ENCODE measurements around the gene TNFRSF18.

The TNFRSF18 gene

DNA sequence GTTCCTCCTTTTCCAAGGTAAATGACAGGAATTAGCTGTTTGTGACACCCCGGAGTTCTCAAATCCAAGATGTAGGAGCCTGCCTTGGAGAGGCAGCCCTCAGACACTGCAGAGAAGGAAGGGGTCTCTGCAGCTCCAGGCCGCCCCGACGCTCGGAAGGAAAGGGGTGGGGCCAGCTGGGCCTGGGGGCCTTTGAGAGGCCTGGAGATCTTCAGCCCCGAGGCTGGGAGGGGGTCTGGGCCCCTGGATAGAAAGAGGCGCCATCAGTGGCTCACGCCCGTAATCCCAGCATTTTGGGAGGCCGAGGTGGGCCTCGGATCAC lies 1.1 kb upstream of the TNFRSF18 start:
- TF ChIP-seq, protein P1, sequence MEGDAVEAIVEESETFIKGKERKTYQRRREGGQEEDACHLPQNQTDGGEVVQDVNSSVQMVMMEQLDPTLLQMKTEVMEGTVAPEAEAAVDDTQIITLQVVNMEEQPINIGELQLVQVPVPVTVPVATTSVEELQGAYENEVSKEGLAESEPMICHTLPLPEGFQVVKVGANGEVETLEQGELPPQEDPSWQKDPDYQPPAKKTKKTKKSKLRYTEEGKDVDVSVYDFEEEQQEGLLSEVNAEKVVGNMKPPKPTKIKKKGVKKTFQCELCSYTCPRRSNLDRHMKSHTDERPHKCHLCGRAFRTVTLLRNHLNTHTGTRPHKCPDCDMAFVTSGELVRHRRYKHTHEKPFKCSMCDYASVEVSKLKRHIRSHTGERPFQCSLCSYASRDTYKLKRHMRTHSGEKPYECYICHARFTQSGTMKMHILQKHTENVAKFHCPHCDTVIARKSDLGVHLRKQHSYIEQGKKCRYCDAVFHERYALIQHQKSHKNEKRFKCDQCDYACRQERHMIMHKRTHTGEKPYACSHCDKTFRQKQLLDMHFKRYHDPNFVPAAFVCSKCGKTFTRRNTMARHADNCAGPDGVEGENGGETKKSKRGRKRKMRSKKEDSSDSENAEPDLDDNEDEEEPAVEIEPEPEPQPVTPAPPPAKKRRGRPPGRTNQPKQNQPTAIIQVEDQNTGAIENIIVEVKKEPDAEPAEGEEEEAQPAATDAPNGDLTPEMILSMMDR (IDR thresholded peaks at IDR 0.05; ENCODE audit: control extremely low read depth, extremely low read depth, low read depth, missing control alignments): no peak
- DNase-seq (ENCODE audit: extremely low spot score): no peak
- ChIA-PET CTCF (interaction anchor here (1.0 to 4.7 kb wide), 5 partner anchors 8 to 85 kb away, joined by 3 to 21 read pairs (median 3); no protein-coding TSS in a partner anchor), POLR2A (no interaction called here)

DNA sequence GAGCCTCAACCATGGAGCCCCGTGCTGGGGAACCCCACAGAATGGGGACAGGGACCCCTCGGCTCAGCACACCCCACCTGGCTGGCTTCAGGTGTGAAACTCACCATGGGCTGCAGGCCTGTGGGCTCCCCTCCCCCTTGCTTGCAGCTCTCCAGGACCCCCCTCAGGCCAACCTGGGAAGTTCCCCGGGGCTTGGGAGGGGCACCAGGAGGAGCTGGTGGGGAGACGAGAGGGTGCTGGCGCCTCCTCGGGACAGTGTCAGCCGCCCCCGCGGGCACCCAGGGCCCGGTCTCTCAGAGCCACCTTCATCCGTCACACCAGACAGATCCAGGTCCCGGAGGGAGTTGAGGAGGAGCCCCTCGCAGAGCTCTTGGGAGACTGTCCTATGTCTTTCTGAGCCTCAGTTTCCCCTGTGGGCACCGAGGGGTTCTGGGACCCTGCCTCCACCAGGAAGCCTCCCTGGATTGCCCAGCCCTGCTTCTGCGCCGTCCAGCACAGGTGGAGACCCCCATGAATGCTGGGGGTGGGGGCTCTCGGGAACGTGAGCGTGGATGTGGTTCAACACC lies 657 bp upstream of the TNFRSF18 start:
- CTCF ChIA-PET: interaction anchor here (1.0 to 4.7 kb wide), 5 partner anchors 9 to 85 kb away, joined by 3 to 21 read pairs (median 3); no protein-coding TSS in a partner anchor
- no peak for DNase-seq (ENCODE audit: extremely low spot score)
- POLR2A ChIA-PET: no interaction called here
- TF ChIP-seq, protein P1 (IDR thresholded peaks at IDR 0.05; ENCODE audit: control extremely low read depth, extremely low read depth, low read depth, missing control alignments): no peak

DNA sequence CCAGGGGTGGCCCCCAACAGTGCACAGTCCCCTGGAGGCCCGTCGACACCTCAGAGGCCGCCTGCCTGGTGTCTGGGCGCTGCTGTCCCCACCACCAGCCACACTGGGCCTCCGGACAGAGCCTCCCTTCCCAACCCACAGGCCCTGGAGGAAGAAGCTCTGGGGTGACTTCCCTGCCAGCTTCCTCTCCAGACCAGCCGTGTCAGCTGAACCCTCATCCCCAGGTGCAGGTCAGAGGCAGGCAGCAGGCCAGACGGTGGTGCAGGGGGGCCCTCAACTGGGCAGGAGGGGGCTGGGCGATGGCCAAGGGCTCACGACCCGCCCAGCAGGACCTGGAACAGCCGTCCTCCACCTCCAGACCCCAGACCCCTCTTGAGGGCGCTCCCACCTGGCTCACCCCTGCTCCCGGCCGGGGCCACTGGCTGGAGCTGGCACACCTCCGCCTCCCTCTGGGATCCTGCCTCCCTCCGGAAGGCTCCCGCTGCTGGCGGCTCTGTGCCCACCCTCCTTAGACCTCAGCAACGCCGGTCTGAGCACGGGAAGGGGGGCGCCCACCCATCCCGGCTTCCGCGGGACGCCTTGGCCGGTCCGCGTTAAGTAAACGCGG lies 520 bp downstream of the TNFRSF18 start:
- TF ChIP-seq, protein P1 (IDR thresholded peaks at IDR 0.05; ENCODE audit: control extremely low read depth, extremely low read depth, low read depth, missing control alignments): no peak
- CTCF ChIA-PET: interaction anchor here (0.7 to 1.6 kb wide), 4 partner anchors 18 to 142 kb away, joined by 3 to 4 read pairs (median 3); no protein-coding TSS in a partner anchor
- POLR2A ChIA-PET: no interaction called here
- DNase-seq (ENCODE audit: extremely low spot score): no peak

DNA sequence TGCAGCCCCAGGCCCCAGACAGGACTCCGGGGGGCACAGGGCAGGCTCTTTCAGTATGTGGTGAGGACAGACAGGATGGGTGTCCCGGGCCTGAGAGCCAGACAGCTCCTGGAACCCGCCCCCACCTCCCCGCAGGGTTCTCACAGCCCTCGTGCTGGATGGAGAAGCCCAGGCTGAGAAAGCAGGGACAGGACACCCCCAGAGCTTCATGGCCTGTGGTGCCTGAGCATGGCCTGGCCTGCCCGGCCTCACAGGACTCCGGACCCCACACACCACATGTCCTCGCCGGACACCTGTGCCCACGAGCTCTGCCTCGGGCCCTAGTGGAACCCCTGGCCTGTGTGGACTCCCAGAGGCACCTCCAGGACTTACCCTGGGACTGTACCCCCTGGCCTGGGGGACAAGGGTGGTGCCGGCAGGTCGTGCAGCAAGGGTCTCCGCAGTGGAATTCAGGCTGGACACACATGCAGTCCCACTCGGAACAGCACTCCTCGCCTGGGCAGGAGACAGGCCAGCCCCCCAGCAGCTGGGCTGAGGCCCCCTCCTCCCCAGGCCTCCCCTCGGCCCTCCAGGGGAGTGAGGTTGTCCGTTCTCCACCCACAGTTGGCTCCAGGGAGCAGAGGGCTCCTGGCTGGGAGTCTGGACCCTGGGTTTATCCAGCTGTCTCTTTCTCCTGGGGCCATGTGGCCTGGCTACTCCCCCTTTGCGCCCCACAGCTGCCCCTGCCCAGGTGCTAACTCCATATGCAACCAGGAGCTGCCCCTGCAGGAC lies 1.2 kb downstream of the TNFRSF18 start:
- no peak for DNase-seq (ENCODE audit: extremely low spot score)
- CTCF ChIA-PET: interaction anchor here (0.7 to 2.6 kb wide), 6 partner anchors 14 to 141 kb away, joined by 3 to 13 read pairs (median 3); no protein-coding TSS in a partner anchor
- TF ChIP-seq, protein P1 (IDR thresholded peaks at IDR 0.05; ENCODE audit: control extremely low read depth, extremely low read depth, low read depth, missing control alignments): no peak
- POLR2A ChIA-PET: no interaction called here

DNA sequence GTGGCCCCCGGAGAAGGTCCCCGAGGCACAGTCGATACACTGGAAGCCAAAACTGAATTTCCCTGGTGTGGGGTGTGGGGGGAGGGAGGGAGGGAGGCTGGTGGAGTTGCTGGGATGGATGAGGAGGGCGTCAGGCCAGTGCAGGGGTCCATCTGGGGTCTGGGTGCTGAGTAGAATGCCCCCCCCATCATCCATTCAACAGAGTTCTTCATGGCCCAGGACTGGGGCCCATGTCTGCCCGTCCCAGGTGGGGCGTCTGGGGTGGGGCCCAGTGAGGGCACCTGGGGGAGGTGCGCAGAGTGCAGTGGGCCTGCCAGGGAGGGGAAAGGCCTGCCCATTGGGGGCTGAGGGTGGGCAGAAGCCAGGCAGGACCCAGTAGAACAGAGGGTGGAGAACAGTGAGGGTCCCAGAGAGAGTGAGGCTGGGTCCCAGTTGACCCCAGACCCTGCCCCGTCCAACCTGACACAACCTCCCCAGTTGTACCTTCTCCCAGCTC lies 1.9 kb downstream of the TNFRSF18 start:
- DNase-seq (ENCODE audit: extremely low spot score): no peak
- ChIA-PET POLR2A (no interaction called here), CTCF (interaction anchor here (1.3 to 2.6 kb wide), 2 partner anchors 83 to 140 kb away, joined by 3 to 13 read pairs; no protein-coding TSS in a partner anchor)
- TF ChIP-seq, protein P1 (IDR thresholded peaks at IDR 0.05; ENCODE audit: control extremely low read depth, extremely low read depth, low read depth, missing control alignments): no peak
